GM19043 (cell line): ENCODE data around the gene PCDHA10.
"Not testable (repeated sequence)": the region's sequence is repeated elsewhere in the genome, so short reads cannot be mapped to it uniquely, and the experiment has no call there.

ENCODE experiments used
- ATAC-seq: cut with Tn5 transposase; IDR thresholded peaks from one replicate; pipeline ENCODE4 v1.9.1; 2021; ENCODE audit warnings: low read depth; ENCODE audit not compliant: unreplicated experiment

PCDHA10 gene

DNA sequence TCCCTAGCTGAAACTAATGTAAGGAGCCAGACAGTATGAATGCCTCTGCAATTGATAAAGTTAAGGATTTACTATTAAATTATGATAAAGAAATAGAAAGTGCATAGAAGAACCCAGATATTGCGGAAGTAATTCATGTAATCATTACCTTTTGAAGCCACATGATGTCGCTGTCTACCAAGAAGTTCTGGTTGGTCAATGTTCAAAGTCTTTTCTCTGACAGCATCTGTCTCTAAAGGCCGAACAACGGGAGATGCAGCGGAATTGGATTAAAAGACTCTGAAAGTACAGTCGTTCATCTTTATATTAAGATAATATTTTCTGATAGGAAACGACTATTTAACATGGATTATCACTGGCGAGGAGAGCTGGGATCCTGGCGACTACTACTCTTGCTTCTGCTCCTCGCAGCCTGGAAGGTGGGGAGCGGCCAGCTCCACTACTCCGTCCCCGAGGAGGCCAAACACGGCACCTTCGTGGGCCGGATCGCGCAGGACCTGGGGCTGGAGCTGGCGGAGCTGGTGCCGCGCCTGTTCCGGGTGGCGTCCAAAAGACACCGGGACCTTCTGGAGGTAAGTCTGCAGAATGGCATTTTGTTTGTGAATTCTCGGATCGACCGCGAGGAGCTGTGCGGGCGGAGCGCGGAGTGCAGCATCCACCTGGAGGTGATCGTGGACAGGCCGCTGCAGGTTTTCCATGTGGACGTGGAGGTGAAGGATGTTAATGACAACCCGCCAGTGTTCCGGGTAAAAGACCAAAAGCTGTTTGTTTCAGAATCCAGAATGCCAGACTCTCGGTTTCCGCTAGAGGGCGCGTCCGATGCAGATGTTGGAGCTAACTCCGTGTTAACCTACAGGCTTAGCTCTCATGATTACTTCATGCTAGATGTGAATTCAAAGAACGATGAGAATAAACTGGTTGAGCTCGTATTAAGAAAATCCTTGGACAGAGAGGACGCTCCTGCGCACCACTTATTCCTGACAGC is 14.4 kb upstream of the PCDHA10 start, which contains the start of gene PCDHA8:
PCDHA8 (plus strand) TSS at position 210 of the 985 bp plus-strand sequence; CDS start at position 345, 135 bp downstream.
- no peak for ATAC-seq

- no peak for ATAC-seq
Measured at GRCh38 chr5:140842798-140843733, 12.6 kb upstream of the PCDHA10 start.

DNA sequence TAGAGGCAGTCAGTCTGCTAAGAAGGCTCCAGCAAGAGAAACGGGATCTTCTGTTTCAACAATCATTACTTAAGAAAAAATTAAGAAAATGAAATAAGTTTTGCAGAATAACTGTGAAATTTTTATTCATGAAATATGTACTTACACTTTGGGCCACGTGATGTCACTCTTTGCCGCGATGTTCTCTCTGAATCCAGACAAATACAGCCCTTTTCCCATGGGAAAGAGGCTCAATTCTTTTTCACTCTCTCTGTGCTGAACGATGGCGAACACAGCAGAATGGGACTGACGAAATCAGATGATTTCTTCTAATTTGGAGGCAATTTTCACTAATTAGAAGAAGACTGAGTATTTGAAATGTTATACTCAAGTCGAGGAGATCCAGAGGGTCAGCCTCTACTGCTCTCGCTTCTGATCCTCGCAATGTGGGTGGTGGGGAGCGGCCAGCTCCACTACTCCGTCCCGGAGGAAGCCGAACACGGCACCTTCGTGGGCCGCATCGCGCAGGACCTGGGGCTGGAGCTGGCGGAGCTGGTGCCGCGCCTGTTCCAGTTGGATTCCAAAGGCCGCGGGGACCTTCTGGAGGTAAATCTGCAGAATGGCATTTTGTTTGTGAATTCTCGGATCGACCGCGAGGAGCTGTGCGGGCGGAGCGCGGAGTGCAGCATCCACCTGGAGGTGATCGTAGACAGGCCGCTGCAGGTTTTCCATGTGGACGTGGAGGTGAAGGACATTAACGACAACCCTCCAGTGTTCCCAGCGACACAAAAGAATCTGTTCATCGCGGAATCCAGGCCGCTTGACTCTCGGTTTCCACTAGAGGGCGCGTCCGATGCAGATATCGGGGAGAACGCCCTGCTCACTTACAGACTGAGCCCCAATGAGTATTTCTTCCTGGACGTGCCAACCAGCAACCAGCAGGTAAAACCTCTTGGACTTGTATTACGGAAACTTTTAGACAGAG is 7.3 kb upstream of the PCDHA10 start, which contains the start of gene PCDHA9:
PCDHA9 (plus strand) TSS at position 244 of the 964 bp plus-strand sequence; CDS start at position 358, 114 bp downstream.
- ATAC-seq: not testable (repeated sequence)

- not testable (repeated sequence) for ATAC-seq
Measured at GRCh38 chr5:140849831-140850634, 5.7 kb upstream of the PCDHA10 start.

GRCh38 chr5:140857177-140857986 is 1.7 kb downstream of the PCDHA10 start:
- ATAC-seq: no peak

DNA sequence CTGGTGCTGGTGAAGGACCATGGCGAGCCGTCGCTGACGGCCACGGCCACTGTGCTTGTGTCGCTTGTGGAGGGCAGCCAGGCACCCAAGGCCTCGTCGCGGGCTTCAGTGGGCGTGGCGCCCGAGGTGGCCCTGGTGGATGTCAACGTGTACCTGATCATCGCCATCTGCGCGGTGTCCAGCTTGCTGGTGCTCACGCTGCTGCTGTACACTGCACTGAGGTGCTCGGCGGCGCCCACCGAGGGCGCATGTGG is 2.2 kb downstream of the PCDHA10 start:
- no peak for ATAC-seq

- ATAC-seq: no peak
Measured at GRCh38 chr5:140862441-140863295, 7.0 kb downstream of the PCDHA10 start.

DNA sequence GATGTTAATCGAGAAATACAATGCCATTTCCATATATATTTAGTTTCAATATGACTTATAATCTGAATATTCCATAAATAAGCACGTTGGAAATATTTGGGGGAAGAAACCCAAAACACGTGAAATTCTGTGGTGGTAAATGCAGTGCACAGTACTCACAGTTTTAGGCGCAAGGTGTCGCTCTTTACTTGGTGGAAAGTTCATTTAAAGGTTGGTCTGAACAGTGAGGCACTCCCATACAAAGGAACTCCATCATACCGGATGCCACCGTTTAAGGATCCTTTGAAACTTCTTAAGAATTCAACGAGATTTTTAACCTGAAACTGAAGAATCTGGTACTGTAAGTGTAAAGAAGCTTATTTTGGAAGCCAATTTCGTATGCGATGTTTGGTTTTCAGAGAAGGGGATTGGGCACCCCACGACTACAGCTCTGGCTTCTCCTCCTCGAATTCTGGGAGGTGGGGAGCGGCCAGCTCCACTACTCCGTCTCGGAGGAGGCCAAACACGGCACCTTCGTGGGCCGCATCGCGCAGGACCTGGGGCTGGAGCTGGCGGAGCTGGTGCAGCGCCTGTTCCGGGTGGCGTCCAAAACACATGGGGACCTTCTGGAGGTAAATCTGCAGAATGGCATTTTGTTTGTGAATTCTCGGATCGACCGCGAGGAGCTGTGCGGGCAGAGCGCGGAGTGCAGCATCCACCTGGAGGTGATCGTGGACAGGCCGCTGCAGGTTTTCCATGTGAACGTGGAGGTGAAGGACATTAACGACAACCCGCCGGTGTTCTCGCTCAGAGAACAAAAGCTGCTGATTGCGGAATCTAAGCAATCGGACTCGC is 13.2 kb downstream of the PCDHA10 start, which contains the start of gene PCDHA11:
PCDHA11 (plus strand) TSS at position 237 of the 834 bp plus-strand sequence; CDS start at position 384, 147 bp downstream.
- ATAC-seq: no peak

GRCh38 chr5:140869555-140869886 is 13.8 kb downstream of the PCDHA10 start:
- ATAC-seq: no peak

DNA sequence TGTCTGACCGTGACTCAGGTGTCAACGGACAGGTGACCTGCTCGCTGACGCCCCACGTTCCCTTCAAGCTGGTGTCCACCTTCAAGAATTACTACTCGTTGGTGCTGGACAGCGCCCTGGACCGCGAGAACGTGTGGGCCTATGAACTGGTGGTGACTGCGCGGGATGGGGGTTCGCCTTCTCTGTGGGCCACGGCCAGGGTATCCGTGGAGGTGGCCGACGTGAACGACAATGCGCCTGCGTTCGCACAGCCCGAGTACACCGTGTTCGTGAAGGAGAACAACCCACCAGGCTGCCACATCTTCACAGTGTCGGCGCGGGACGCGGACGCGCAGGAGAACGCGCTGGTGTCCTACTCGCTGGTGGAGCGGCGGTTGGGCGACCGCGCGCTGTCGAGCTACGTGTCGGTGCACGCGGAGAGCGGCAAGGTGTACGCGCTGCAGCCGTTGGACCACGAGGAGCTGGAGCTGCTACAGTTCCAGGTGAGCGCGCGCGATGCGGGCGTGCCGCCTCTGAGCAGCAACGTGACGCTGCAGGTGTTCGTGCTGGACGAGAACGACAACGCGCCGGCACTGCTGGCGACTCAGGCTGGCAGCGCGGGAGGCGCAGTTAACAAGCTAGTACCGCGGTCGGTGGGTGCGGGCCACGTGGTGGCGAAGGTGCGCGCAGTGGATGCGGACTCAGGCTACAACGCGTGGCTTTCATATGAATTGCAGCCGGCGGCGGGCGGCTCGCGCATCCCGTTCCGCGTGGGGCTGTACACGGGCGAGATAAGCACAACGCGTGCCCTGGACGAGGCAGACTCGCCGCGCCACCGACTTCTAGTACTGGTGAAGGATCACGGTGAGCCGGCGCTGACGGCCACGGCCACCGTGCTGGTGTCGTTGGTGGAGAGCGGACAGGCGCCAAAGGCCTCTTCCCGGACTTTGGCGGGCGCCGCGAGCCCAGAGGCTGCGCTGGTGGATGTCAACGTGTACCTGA is 14.8 kb downstream of the PCDHA10 start:
- ATAC-seq: no peak

GRCh38 chr5:140875085-140876065 is 19.7 kb downstream of the PCDHA10 start, which contains the start of gene PCDHA12:
Gene PCDHA12, plus strand, starts transcription at chr5:140875308. Its CDS starts 165 bp downstream, at chr5:140875473.
- no peak for ATAC-seq

- not testable (repeated sequence) for ATAC-seq
Measured at GRCh38 chr5:140876541-140877261, 21.0 kb downstream of the PCDHA10 start.

GRCh38 chr5:140877262-140877581 is 21.5 kb downstream of the PCDHA10 start:
- no peak for ATAC-seq
